CD14-positive monocyte (primary cell): ENCODE measurements around the gene TYK2. TPM values are rescaled to one million over a fixed set of nuclear protein-coding genes. Genes with fewer than 3 reads are reported as not detected.

Experiments
- DNase-seq, 3 donors: peaks; one replicate each; pipeline ENCODE4 v3.0.0-alpha.2; 2011 to 2022
- H2AFZ ChIP-seq: 2 replicates; pipeline ENCODE4 v1.6.0; 2012; ENCODE audit warnings: mild to moderate bottlenecking, low read depth, low read length, inconsistent platforms; ENCODE audit not compliant: insufficient read depth, poor library complexity, severe bottlenecking
- H3K27ac ChIP-seq, 2 donors: 1 replicate in 1 of 2; 2 replicates in 1 of 2; pipeline ENCODE4 v1.5.1; 2012 to 2013; ENCODE audit warnings: low read length in 2 of 2, control low read depth in 1 of 2, inconsistent platforms in 1 of 2, low read depth in 1 of 2, mild to moderate bottlenecking in 1 of 2
- H3K27me3 ChIP-seq, 2 donors: one replicate each; pipeline versions ENCODE4 v1.6.0 to v1.6.1; 2011 to 2013; ENCODE audit warnings: low read length in 2 of 2; ENCODE audit not compliant: control insufficient read depth in 2 of 2, insufficient read depth in 2 of 2
- H3K36me3 ChIP-seq, 2 donors: replicated peaks in 1 of 2; 1 replicate in 1 of 2; 2 replicates in 1 of 2; pipeline versions ENCODE4 v1.5.1 to v1.6.1; 2012 to 2013; ENCODE audit warnings: low read length in 2 of 2, control low read depth in 1 of 2, inconsistent platforms in 1 of 2, mild to moderate bottlenecking in 1 of 2; ENCODE audit not compliant: insufficient read depth in 2 of 2, control insufficient read depth in 1 of 2
- H3K4me1 ChIP-seq, 2 donors: 1 replicate in 1 of 2; 2 replicates in 1 of 2; pipeline versions ENCODE4 v1.5.1 to v1.6.1; 2012 to 2013; ENCODE audit warnings: low read length in 2 of 2, control low read depth in 1 of 2, inconsistent platforms in 1 of 2, mild to moderate bottlenecking in 1 of 2, moderate library complexity in 1 of 2; ENCODE audit not compliant: insufficient read depth in 2 of 2, control insufficient read depth in 1 of 2
- H3K4me2 ChIP-seq: replicated peaks from 2 replicates; pipeline ENCODE3; 2012; ENCODE audit warnings: low read length, moderate library complexity, mild to moderate bottlenecking; ENCODE audit not compliant: poor library complexity, severe bottlenecking; ENCODE audit errors: extremely low read depth
- H3K4me3 ChIP-seq, 3 experiments: fragments of 200-600 bp in 1 of 3; sonication (generic) in 1 of 3; replicated peaks in 1 of 3; 1 replicate in 2 of 3; 2 replicates in 1 of 3; pipeline ENCODE4 v1.5.1; 2011 to 2013; ENCODE audit warnings: low read length in 3 of 3, mild to moderate bottlenecking in 3 of 3, control low read depth in 2 of 3, low read depth in 2 of 3, inconsistent platforms in 1 of 3, moderate library complexity in 1 of 3
- H3K79me2 ChIP-seq: 2 replicates; pipeline ENCODE4 v1.6.0; 2012; ENCODE audit warnings: mild to moderate bottlenecking, control low read depth, inconsistent platforms, low read length, moderate library complexity; ENCODE audit not compliant: insufficient read depth
- H3K9ac ChIP-seq: 2 replicates; pipeline ENCODE4 v1.6.0; 2017; ENCODE audit warnings: low read length, mild to moderate bottlenecking; ENCODE audit not compliant: insufficient read depth, poor library complexity, severe bottlenecking
- H3K9me3 ChIP-seq, 2 donors: replicated peaks in 1 of 2; 1 replicate in 1 of 2; 2 replicates in 1 of 2; pipeline versions ENCODE4 v1.5.1 to v1.6.1; 2012 to 2013; ENCODE audit warnings: low read length in 2 of 2, control low read depth in 1 of 2; ENCODE audit not compliant: control insufficient read depth in 1 of 2, insufficient read depth in 1 of 2
- H4K20me1 ChIP-seq: 2 replicates; pipeline ENCODE4 v1.6.0; 2012; ENCODE audit warnings: mild to moderate bottlenecking, low read length, control low read depth, moderate library complexity; ENCODE audit not compliant: insufficient read depth
- H3K27ac Mint-ChIP-seq, 7 donors: one replicate each; pipeline ENCODE4 v1.8.0; 2020; ENCODE audit warnings: mild to moderate bottlenecking in 7 of 7, mixed read lengths in 7 of 7, moderate library complexity in 6 of 7, inconsistent platforms in 2 of 7
- H3K27me3 Mint-ChIP-seq, 3 donors: one replicate each; pipeline ENCODE4 v1.8.0; 2021 to 2022; ENCODE audit warnings: low read depth in 3 of 3, mild to moderate bottlenecking in 3 of 3, mixed read lengths in 3 of 3, moderate library complexity in 3 of 3, inconsistent platforms in 1 of 3
- H3K36me3 Mint-ChIP-seq, 2 donors: one replicate each; pipeline ENCODE4 v1.8.0; 2020; ENCODE audit warnings: mixed read lengths in 2 of 2, inconsistent platforms in 1 of 2, mild to moderate bottlenecking in 1 of 2
- H3K4me1 Mint-ChIP-seq: one replicate; pipeline ENCODE4 v1.8.0; 2020; ENCODE audit warnings: mild to moderate bottlenecking, mixed read lengths
- H3K4me3 Mint-ChIP-seq, 2 donors: one replicate each; pipeline ENCODE4 v1.8.0; 2020; ENCODE audit warnings: mild to moderate bottlenecking in 2 of 2, mixed read lengths in 2 of 2, moderate library complexity in 1 of 2
- H3K9me3 Mint-ChIP-seq, 7 donors: one replicate each; pipeline ENCODE4 v1.8.0; 2020 to 2022; ENCODE audit warnings: mixed read lengths in 7 of 7, mild to moderate bottlenecking in 6 of 7, moderate library complexity in 6 of 7, inconsistent platforms in 2 of 7
- CTCF ChIP-seq: fragments of 200-600 bp; IDR thresholded peaks from one replicate; pipeline ENCODE4 v1.8.0; 2022; ENCODE audit warnings: antibody characterized with exemption, mild to moderate bottlenecking
- WGBS: methylation state at CpG from one replicate; pipeline ENCODE4 v1.1.5; 2013; ENCODE audit warnings: missing lambda C conversion rate; ENCODE audit not compliant: insufficient coverage; 5-methylcytosine and 5-hydroxymethylcytosine counted together
- intact Hi-C, 2 donors: fragments of 100-400 bp; cut with micrococcal nuclease; formaldehyde crosslinking; loops; one replicate each; pipeline versions ENCODE4 v1.15.0 to v1.15.1; 2023
- polyA plus RNA-seq, 3 donors: library from polyadenylated mRNA; depleted of rRNA in 1 of 3; unstranded in 2 of 3; stranded (reverse) in 1 of 3; fragments of 300-500 nt in 2 of 3; fragments of >200 nt in 1 of 3; fragmentation: Illumina TruSeq in 2 of 3; gene quantifications; 1 replicate in 2 of 3; 2 replicates in 1 of 3; pipeline ENCODE4 v1.2.3, GENCODE V29; 2012 to 2021

Gene TYK2
- polyA plus RNA-seq, 3 donors, result 82.9 to 441 (median 113) TPM

- Mint-ChIP-seq H3K4me1 (no peaks in the 10 kb centered on the region), H3K4me3 (no peak overlapping the region), H3K9me3 (peaks cover 0 to 7% (median 0%) of the 10 kb centered on the region in 7 donors), H3K27ac (peak overlapping the region in 4 of 7 donors; percentile 55 to 75 (median 62)), H3K27me3 (no peaks in the 10 kb centered on the region), H3K36me3 (peaks cover 64 to 90% of the 10 kb centered on the region in 2 donors)
- peaks cover 83 to 91% of the 10 kb centered on the region in 2 donors for H3K36me3 ChIP-seq
- peaks cover 9% of the 10 kb centered on the region for H3K79me2 ChIP-seq
- no peak overlapping the region for H2AFZ ChIP-seq
- no peak for DNase-seq
- no peaks in the 10 kb centered on the region for H3K9me3 ChIP-seq
- H4K20me1 ChIP-seq, result peaks cover 22% of the 10 kb centered on the region
- H3K9ac ChIP-seq, result no peak overlapping the region
- no peaks in the 10 kb centered on the region for H3K4me1 ChIP-seq
- no peak overlapping the region for H3K4me2 ChIP-seq
- H3K27me3 ChIP-seq, result no peaks in the 10 kb centered on the region
- intact Hi-C loops, result no loop called here
- WGBS, result 97% methylated on average over 28 of the region's 32 CpGs
- H3K4me3 ChIP-seq, result no peak overlapping the region
- no peak for TF ChIP-seq CTCF
- no peak overlapping the region for H3K27ac ChIP-seq
These were observed 26.5 kb downstream of the TYK2 start for GRCh38 chr19:10353793-10354391.

- no peak overlapping the region for H2AFZ ChIP-seq
- H3K79me2 ChIP-seq, result peaks cover 9% of the 10 kb centered on the region
- Mint-ChIP-seq H3K36me3 (peaks cover 60 to 88% of the 10 kb centered on the region in 2 donors), H3K4me3 (no peak overlapping the region), H3K27ac (peak overlapping the region in 3 of 7 donors; percentile 54 to 61 (median 55)), H3K4me1 (no peaks in the 10 kb centered on the region), H3K9me3 (peaks cover 0 to 7% (median 0%) of the 10 kb centered on the region in 7 donors), H3K27me3 (no peaks in the 10 kb centered on the region)
- no peaks in the 10 kb centered on the region for H3K4me1 ChIP-seq
- peaks cover 22% of the 10 kb centered on the region for H4K20me1 ChIP-seq
- WGBS, result 98% methylated on average over 63 of the region's 63 CpGs
- H3K27ac ChIP-seq, result peak overlapping the region in 1 of 2 donors; percentile 36
- H3K27me3 ChIP-seq, result no peaks in the 10 kb centered on the region
- H3K4me3 ChIP-seq, result no peak overlapping the region
- H3K36me3 ChIP-seq, result peaks cover 75 to 82% of the 10 kb centered on the region in 2 donors
- DNase-seq, result no peak
- no peak overlapping the region for H3K9ac ChIP-seq
- no peak overlapping the region for H3K4me2 ChIP-seq
- intact Hi-C loops, result no loop called here
- no peaks in the 10 kb centered on the region for H3K9me3 ChIP-seq
- no peak for TF ChIP-seq CTCF
These were observed 27.4 kb downstream of the TYK2 start for GRCh38 chr19:10352764-10353671.
